Esophagus muscularis mucosa (tissue), 4 donors: Measurements from ENCODE around the gene ELP4. TPM values are rescaled to one million over a fixed set of nuclear protein-coding genes. Genes with fewer than 3 reads are reported as not detected.

ENCODE experiments used
- DNase-seq: peaks from one replicate; pipeline ENCODE4 v3.0.0-alpha.2; 2017; ENCODE audit errors: extremely low spot score
- H3K27ac ChIP-seq, 4 donors: fragments of 200-600 bp; sonication (generic); replicated peaks in 1 of 4; 1 replicate in 3 of 4; 2 replicates in 1 of 4; pipeline ENCODE4 v1.5.1; 2016 to 2019; ENCODE audit warnings: mild to moderate bottlenecking in 1 of 4
- H3K27me3 ChIP-seq, 4 donors: fragments of 200-600 bp; sonication (generic); one replicate each; pipeline versions ENCODE4 v1.5.1 to v1.6.0; 2016 to 2019
- H3K36me3 ChIP-seq, 4 donors: fragments of 200-600 bp; sonication (generic); one replicate each; pipeline ENCODE4 v1.5.1; 2016 to 2019
- H3K4me1 ChIP-seq, 4 donors: fragments of 200-600 bp; sonication (generic); one replicate each; pipeline ENCODE4 v1.5.1; 2016 to 2019
- H3K4me3 ChIP-seq, 4 donors: fragments of 200-600 bp; sonication (generic); 1 replicate in 2 of 4; 2 replicates in 2 of 4; pipeline ENCODE4 v1.5.1; 2016 to 2019; ENCODE audit warnings: mild to moderate bottlenecking in 4 of 4, moderate library complexity in 1 of 4
- H3K9me3 ChIP-seq, 4 donors: fragments of 200-600 bp; sonication (generic); 1 replicate in 3 of 4; 2 replicates in 1 of 4; pipeline ENCODE4 v1.5.1; 2016 to 2019
- CTCF ChIP-seq, 3 experiments: fragments of 200-600 bp in 2 of 3; fragments of 450-650 bp in 1 of 3; sonication (generic) in 2 of 3; IDR thresholded peaks; one replicate each; pipeline ENCODE4 v1.5.1; 2017 to 2019; ENCODE audit warnings: antibody characterized with exemption in 3 of 3, mild to moderate bottlenecking in 2 of 3, moderate library complexity in 1 of 3
- EP300 ChIP-seq: sonication (generic); formaldehyde crosslinking; IDR thresholded peaks from one replicate; pipeline ENCODE4 v1.6.1; 2017; ENCODE audit warnings: antibody characterized with exemption
- POLR2A ChIP-seq: fragments of 450-650 bp; IDR thresholded peaks from one replicate; pipeline ENCODE4 v1.6.1; 2017; ENCODE audit warnings: antibody characterized with exemption, moderate library complexity, mild to moderate bottlenecking, low read depth
- POLR2AphosphoS5 ChIP-seq, 2 donors: sonication (generic); formaldehyde crosslinking; IDR thresholded peaks; one replicate each; pipeline ENCODE4 v1.6.1; 2017; ENCODE audit warnings: antibody characterized with exemption in 2 of 2
- WGBS: methylation state at CpG from one replicate; pipeline ENCODE4 v1.1.5; 2018; 5-methylcytosine and 5-hydroxymethylcytosine counted together
- intact Hi-C: fragments of 100-400 bp; cut with DNase I; formaldehyde crosslinking; loops from one replicate; pipeline ENCODE4 v1.15.1; 2023
- total RNA-seq, 4 donors: library from RNA; depleted of rRNA; stranded (reverse); fragments of >200 nt; gene quantifications; one replicate each; pipeline versions ENCODE4 v1.1.0 to v1.2.1, GENCODE V29; 2016

ELP4 gene
- total RNA-seq, 4 donors from 2014 or later = 18.1 to 25.5 (median 19.2) TPM

GRCh38 chr11:31817054-31817620, 307.6 kb downstream of the ELP4 start:
- no peaks in the 10 kb centered on the region for H3K36me3 ChIP-seq
- H3K27me3 ChIP-seq = peaks cover 35 to 100% (median 97%) of the 10 kb centered on the region in 4 donors
- peak overlapping the region; percentile 31 to 43 (median 32) for H3K4me3 ChIP-seq
- TF ChIP-seq POLR2A (no peak), CTCF (IDR thresholded peaks at IDR 0.05) (no peak), EP300 (no peak), POLR2AphosphoS5 (IDR thresholded peaks at IDR 0.05) (no peak)
- DNase-seq = no peak
- H3K4me1 ChIP-seq = peaks cover 59 to 77% (median 73%) of the 10 kb centered on the region in 4 donors
- H3K27ac ChIP-seq = no peak overlapping the region
- intact Hi-C loops = no loop called here
- no peaks in the 10 kb centered on the region for H3K9me3 ChIP-seq
- 1% methylated on average over 42 of the region's 48 CpGs for WGBS

- Histone ChIP-seq H3K9me3 (no peaks in the 10 kb centered on the region), H3K27ac (no peak overlapping the region), H3K36me3 (no peaks in the 10 kb centered on the region), H3K27me3 (peaks cover 30 to 100% (median 97%) of the 10 kb centered on the region in 4 donors), H3K4me1 (peaks cover 52 to 70% (median 66%) of the 10 kb centered on the region in 4 donors), H3K4me3 (peak overlapping the region; percentile 31 to 43 (median 32))
- TF ChIP-seq POLR2A = no peak
- no peak for TF ChIP-seq EP300
- no peak for TF ChIP-seq POLR2AphosphoS5 (IDR thresholded peaks at IDR 0.05)
- DNase-seq = no peak
- intact Hi-C loops = no loop called here
- 4% methylated on average over 46 of the region's 58 CpGs for WGBS
Observed at GRCh38 chr11:31817621-31818424, 308.3 kb downstream of the ELP4 start.

GRCh38 chr11:31818425-31818755, 308.8 kb downstream of the ELP4 start:
- H3K27me3 ChIP-seq = peaks cover 29 to 100% (median 98%) of the 10 kb centered on the region in 4 donors
- no peaks in the 10 kb centered on the region for H3K9me3 ChIP-seq
- H3K36me3 ChIP-seq = no peaks in the 10 kb centered on the region
- TF ChIP-seq POLR2A (no peak), EP300 (no peak), CTCF (IDR thresholded peaks at IDR 0.05) (no peak), POLR2AphosphoS5 (IDR thresholded peaks at IDR 0.05) (no peak)
- peaks cover 47 to 64% (median 60%) of the 10 kb centered on the region in 4 donors for H3K4me1 ChIP-seq
- no peak overlapping the region for H3K27ac ChIP-seq
- 15% methylated on average over 9 of the region's 9 CpGs for WGBS
- intact Hi-C loops = no loop called here
- H3K4me3 ChIP-seq = peak overlapping the region in 2 of 4 donors; percentile 31 to 32
- DNase-seq = no peak

GRCh38 chr11:31818874-31819331, 309.3 kb downstream of the ELP4 start:
- no peak overlapping the region for H3K4me3 ChIP-seq
- H3K9me3 ChIP-seq = no peaks in the 10 kb centered on the region
- H3K27ac ChIP-seq = no peak overlapping the region
- H3K36me3 ChIP-seq = no peaks in the 10 kb centered on the region
- peaks cover 42 to 59% (median 55%) of the 10 kb centered on the region in 4 donors for H3K4me1 ChIP-seq
- DNase-seq = no peak
- no peak for TF ChIP-seq CTCF (IDR thresholded peaks at IDR 0.05)
- no peak for TF ChIP-seq EP300
- no peak for TF ChIP-seq POLR2AphosphoS5 (IDR thresholded peaks at IDR 0.05)
- no peak for TF ChIP-seq POLR2A
- 16% methylated on average over 19 of the region's 26 CpGs for WGBS
- H3K27me3 ChIP-seq = peaks cover 28 to 100% (median 97%) of the 10 kb centered on the region in 4 donors
- intact Hi-C loops = no loop called here
